Epithelial cell of esophagus (primary cell): ENCODE results near the gene RUNX2.

Source experiments
- DNase-seq: peaks from one replicate; pipeline ENCODE4 v3.0.0; 2010; ENCODE audit warnings: low read depth
- H3K4me3 ChIP-seq: 2 replicates; pipeline ENCODE4 v1.5.1; 2011; ENCODE audit warnings: mild to moderate bottlenecking, low read length, control low read depth
- TF ChIP-seq, protein P1 (sequence below): IDR thresholded peaks from 2 replicates; pipeline ENCODE4 v1.5.1; 2011; ENCODE audit warnings: low read depth, mild to moderate bottlenecking, low read length, control low read depth, inconsistent platforms; ENCODE audit not compliant: insufficient read depth; ENCODE audit errors: missing control alignments

RUNX2 gene

GRCh38 chr6:45299096-45299581, 29.0 kb upstream of the RUNX2 start:
- no peak for DNase-seq
- H3K4me3 ChIP-seq: no peak overlapping the region
- TF ChIP-seq, protein P1, sequence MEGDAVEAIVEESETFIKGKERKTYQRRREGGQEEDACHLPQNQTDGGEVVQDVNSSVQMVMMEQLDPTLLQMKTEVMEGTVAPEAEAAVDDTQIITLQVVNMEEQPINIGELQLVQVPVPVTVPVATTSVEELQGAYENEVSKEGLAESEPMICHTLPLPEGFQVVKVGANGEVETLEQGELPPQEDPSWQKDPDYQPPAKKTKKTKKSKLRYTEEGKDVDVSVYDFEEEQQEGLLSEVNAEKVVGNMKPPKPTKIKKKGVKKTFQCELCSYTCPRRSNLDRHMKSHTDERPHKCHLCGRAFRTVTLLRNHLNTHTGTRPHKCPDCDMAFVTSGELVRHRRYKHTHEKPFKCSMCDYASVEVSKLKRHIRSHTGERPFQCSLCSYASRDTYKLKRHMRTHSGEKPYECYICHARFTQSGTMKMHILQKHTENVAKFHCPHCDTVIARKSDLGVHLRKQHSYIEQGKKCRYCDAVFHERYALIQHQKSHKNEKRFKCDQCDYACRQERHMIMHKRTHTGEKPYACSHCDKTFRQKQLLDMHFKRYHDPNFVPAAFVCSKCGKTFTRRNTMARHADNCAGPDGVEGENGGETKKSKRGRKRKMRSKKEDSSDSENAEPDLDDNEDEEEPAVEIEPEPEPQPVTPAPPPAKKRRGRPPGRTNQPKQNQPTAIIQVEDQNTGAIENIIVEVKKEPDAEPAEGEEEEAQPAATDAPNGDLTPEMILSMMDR: no peak

GRCh38 chr6:45300736-45301135, 27.4 kb upstream of the RUNX2 start:
- no peak overlapping the region for H3K4me3 ChIP-seq
- TF ChIP-seq, protein P1: no peak
- DNase-seq: no peak

DNA sequence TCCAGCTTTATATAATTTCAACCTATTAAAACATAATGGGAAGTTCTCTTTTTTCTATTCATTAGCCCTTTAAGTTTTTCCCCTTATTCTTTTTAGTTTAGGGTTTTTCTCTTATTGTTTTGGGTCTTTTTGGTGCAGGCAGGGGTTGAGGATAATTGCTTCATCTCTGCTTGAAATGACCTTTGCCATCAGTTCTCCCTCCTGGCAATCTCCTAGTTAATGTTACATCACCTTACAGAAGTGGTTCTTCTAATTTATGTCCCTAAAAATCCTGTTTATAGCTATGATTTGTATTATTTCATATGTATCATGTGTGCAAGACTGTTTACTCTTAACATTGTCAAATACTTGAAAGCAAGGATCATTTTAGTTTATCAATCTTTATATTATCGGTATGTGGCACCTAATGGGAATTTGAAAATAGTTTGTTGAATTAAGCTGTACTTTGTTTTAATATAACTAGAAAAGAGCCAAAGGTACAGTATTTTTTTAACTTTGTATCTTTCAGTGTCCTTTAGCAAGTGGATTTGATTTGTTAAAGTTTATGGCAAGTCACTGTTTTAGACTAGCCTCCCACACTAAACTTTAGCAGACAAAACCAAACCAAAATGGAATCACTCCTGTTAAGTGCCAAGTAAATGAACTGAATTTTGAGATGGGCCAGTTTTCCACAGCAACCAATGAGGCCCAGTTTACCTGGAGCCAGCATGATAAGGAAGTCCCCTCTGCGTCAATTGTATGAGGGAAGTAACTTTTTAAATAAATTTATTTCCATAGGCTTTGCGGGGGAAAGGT, 26.6 kb upstream of the RUNX2 start:
- H3K4me3 ChIP-seq: no peak overlapping the region
- TF ChIP-seq, protein P1: no peak
- DNase-seq: no peak

- no peak for DNase-seq
- TF ChIP-seq, protein P1: no peak
- H3K4me3 ChIP-seq: no peak overlapping the region
Observed at GRCh38 chr6:45302832-45303231, 25.3 kb upstream of the RUNX2 start.

DNA sequence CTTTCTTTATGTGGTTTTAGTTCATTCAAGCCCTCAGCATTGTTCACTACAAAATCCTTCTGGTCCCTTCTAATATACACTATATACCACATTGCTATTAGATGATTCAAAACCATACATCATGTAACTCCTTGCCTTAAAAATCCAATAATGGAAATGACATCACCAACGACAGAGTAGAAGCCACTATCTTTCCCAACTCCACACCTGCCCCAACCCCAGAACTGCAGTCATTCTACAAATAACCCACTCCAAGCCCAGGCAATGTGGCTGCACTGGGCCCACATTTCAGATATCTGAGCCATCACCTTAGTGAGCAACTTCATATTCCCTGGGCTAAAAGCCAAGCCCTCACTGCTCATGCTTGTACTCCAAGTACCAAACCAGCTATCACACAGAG, 22.6 kb upstream of the RUNX2 start:
- no peak overlapping the region for H3K4me3 ChIP-seq
- peak; percentile 66 for DNase-seq
- TF ChIP-seq, protein P1: no peak

DNA sequence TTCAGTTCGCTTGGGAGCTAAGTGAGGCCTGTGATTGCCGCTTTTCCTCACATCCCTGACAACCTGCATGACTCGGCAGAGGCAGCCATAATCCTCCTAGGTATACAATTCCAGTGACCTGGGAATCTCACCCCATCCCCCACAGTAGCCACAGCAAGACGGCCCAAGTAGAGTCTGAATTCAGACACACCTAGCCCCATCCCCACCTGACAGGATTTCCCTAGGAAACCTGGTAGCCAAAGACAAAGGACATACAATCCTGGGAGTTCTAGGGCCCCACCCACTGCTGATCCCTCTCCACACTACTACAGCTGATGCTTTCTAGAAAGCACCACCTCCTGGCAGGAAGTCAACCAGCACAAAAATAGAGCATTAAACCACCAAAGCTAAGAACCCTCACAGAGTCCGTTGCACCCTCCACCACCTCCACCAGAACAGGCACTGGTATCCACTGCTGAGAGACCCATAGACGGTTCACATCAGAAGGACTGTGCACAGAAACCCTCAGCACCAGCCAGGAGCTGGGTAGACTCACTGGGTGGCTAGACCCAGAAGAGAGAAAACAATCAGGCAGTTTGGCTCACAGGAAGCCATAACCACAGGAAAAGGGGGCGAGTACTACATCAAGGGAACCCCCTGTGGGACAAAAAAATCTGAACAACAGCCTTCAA, 17.9 kb upstream of the RUNX2 start:
- no peak overlapping the region for H3K4me3 ChIP-seq
- no peak for DNase-seq
- TF ChIP-seq, protein P1: no peak
